Vagina (tissue), 2 donors: ENCODE results near the gene ARSJ. TPM values are rescaled to one million over a fixed set of nuclear protein-coding genes. Genes with fewer than 3 reads are reported as not detected.

Experiments used
- DNase-seq, 2 donors: peaks; one replicate each; pipeline ENCODE4 v3.0.0-alpha.2; 2017; ENCODE audit errors: extremely low spot score in 2 of 2
- H3K27ac ChIP-seq: fragments of 200-600 bp; sonication (generic); one replicate; pipeline ENCODE4 v1.5.1; 2019
- H3K27me3 ChIP-seq: fragments of 200-600 bp; sonication (generic); one replicate; pipeline ENCODE4 v1.5.1; 2019
- H3K36me3 ChIP-seq, 2 donors: fragments of 200-600 bp; sonication (generic); one replicate each; pipeline ENCODE4 v1.5.1; 2017 to 2019
- H3K4me1 ChIP-seq: fragments of 200-600 bp; sonication (generic); one replicate; pipeline ENCODE4 v1.5.1; 2019
- H3K4me3 ChIP-seq, 2 donors: fragments of 200-600 bp; sonication (generic); 1 replicate in 1 of 2; 2 replicates in 1 of 2; pipeline ENCODE4 v1.5.1; 2016 to 2019
- H3K9me3 ChIP-seq: fragments of 200-600 bp; sonication (generic); one replicate; pipeline ENCODE4 v1.5.1; 2019
- POLR2A ChIP-seq, 2 donors: fragments of 450-650 bp; IDR thresholded peaks; one replicate each; pipeline ENCODE4 v1.6.1; 2017; ENCODE audit warnings: antibody characterized with exemption in 2 of 2, mild to moderate bottlenecking in 2 of 2, moderate library complexity in 2 of 2
- POLR2AphosphoS5 ChIP-seq, 2 donors: sonication (generic); formaldehyde crosslinking; IDR thresholded peaks; one replicate each; pipeline ENCODE4 v1.9.0; 2017; ENCODE audit warnings: antibody characterized with exemption in 2 of 2, mild to moderate bottlenecking in 2 of 2, low read depth in 1 of 2; ENCODE audit not compliant: insufficient read depth in 1 of 2
- intact Hi-C: fragments of 100-400 bp; cut with DNase I; formaldehyde crosslinking; loops from one replicate; pipeline ENCODE4 v1.15.1; 2023
- total RNA-seq: library from RNA; depleted of rRNA; stranded (reverse); fragments of >200 nt; gene quantifications from one replicate; pipeline ENCODE4 v1.2.3, GENCODE V29; 2016
- TF ChIP-seq, protein P1 (sequence below), 3 experiments: fragments of 450-650 bp in 2 of 3; fragments of 200-600 bp in 1 of 3; sonication (generic) in 1 of 3; IDR thresholded peaks; one replicate each; pipeline ENCODE4 v1.5.1; 2017 to 2019; ENCODE audit warnings: antibody characterized with exemption in 3 of 3, mild to moderate bottlenecking in 2 of 3, moderate library complexity in 2 of 3

Gene ARSJ
- total RNA-seq, 1 donor from 2014 or later, result 5.4 TPM

DNA sequence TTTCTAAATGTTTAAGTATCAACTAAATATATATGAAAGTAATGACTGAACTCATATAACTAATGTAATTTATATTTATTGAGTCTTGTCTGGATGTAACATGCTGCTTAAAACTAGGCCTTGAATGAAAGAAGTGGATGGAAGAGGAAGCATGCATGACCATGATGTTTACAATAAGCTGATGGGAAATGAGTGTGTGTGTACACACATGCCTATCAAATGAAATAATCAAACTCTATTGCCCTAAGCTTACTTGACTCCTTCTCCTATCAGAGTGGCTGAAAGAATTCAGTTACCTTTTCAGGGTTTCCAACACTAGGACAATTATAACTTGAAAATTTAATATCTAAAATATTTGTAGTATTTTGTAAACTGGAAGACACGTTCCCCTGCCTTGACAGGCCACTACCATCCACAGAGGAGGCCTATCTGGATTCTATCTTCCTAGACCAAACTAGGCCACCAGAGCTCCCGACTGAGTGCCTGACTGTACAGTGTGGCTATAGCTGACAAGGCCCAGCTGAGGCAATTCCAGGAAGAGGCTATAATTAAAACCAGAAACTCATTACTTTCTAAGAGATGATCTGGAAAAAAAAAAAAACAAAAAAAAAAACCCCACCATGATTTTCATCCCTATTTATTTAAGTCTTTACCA is 7.6 kb downstream of the ARSJ start:
- Histone ChIP-seq H3K27me3 (no peaks in the 10 kb centered on the region), H3K4me1 (peaks cover 12% of the 10 kb centered on the region), H3K27ac (no peak overlapping the region), H3K9me3 (no peaks in the 10 kb centered on the region), H3K4me3 (no peak overlapping the region), H3K36me3 (no peaks in the 10 kb centered on the region)
- DNase-seq, result no peak
- intact Hi-C loops, result no loop called here
- TF ChIP-seq, protein P1, sequence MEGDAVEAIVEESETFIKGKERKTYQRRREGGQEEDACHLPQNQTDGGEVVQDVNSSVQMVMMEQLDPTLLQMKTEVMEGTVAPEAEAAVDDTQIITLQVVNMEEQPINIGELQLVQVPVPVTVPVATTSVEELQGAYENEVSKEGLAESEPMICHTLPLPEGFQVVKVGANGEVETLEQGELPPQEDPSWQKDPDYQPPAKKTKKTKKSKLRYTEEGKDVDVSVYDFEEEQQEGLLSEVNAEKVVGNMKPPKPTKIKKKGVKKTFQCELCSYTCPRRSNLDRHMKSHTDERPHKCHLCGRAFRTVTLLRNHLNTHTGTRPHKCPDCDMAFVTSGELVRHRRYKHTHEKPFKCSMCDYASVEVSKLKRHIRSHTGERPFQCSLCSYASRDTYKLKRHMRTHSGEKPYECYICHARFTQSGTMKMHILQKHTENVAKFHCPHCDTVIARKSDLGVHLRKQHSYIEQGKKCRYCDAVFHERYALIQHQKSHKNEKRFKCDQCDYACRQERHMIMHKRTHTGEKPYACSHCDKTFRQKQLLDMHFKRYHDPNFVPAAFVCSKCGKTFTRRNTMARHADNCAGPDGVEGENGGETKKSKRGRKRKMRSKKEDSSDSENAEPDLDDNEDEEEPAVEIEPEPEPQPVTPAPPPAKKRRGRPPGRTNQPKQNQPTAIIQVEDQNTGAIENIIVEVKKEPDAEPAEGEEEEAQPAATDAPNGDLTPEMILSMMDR (IDR thresholded peaks at IDR 0.05), result no peak
- TF ChIP-seq POLR2AphosphoS5 (IDR thresholded peaks at IDR 0.05; ENCODE audit: insufficient read depth in 1 of 2, low read depth in 1 of 2), result no peak
- TF ChIP-seq POLR2A (IDR thresholded peaks at IDR 0.05), result no peak

DNA sequence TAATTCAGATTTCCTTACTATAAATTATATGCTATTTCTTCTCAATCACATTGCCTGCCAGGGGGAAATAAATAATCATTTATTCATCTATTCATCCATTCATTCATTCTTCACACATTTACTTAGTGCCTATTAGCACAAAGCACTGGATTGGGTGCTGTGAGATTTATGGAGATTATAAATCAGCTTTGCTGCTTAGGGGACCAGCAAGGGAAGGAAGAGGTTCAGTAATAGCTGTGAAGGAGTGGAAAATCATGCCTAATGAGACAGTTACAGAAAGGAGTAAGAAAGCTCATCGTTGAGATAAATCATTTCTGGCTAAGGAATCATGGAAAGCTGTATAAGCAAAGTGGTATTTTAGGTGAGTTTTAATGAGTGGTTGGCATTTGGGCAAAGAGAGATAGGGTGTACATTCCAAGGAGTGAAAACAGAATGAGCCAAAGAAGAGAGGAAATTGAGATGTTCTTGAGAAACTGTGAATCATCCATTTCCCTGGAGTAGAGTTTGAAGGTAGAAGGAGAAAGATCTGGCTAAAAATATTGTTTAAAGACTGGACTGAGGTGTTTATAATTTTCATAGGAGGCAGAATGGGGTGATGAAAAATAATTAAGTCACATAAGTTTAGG is 9.6 kb downstream of the ARSJ start:
- intact Hi-C loops, result no loop called here
- Histone ChIP-seq H3K4me3 (no peak overlapping the region), H3K27me3 (no peaks in the 10 kb centered on the region), H3K27ac (no peak overlapping the region), H3K9me3 (no peaks in the 10 kb centered on the region), H3K4me1 (no peaks in the 10 kb centered on the region), H3K36me3 (no peaks in the 10 kb centered on the region)
- TF ChIP-seq, protein P1 (IDR thresholded peaks at IDR 0.05), result no peak
- no peak for TF ChIP-seq POLR2A (IDR thresholded peaks at IDR 0.05)
- no peak for TF ChIP-seq POLR2AphosphoS5 (IDR thresholded peaks at IDR 0.05; ENCODE audit: insufficient read depth in 1 of 2, low read depth in 1 of 2)
- DNase-seq, result no peak

DNA sequence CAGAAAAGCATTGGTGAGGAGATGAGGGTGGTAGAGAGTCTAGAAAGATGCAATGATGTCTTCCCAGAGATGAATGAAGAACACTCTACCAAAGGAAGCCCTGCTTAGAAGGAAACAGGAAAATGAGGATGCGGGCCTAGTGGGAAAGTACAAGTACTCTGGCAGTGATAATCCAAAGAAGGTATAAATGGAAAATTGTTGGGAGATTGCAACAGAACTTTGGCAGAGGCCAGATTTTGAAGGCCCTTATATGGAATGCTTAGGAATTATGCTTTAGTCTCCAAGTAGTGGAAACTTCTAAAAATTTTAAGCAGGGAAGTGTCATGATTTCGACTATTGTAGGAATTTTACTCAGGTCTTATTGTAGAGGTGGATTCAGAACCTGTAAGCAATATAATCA is 11.0 kb downstream of the ARSJ start:
- Histone ChIP-seq H3K27me3 (no peaks in the 10 kb centered on the region), H3K27ac (no peak overlapping the region), H3K9me3 (no peaks in the 10 kb centered on the region), H3K4me1 (no peaks in the 10 kb centered on the region), H3K36me3 (no peaks in the 10 kb centered on the region), H3K4me3 (no peak overlapping the region)
- intact Hi-C loops, result no loop called here
- TF ChIP-seq POLR2A (IDR thresholded peaks at IDR 0.05) (no peak), POLR2AphosphoS5 (IDR thresholded peaks at IDR 0.05; ENCODE audit: insufficient read depth in 1 of 2, low read depth in 1 of 2) (no peak)
- TF ChIP-seq, protein P1 (IDR thresholded peaks at IDR 0.05), result no peak
- DNase-seq, result no peak

DNA sequence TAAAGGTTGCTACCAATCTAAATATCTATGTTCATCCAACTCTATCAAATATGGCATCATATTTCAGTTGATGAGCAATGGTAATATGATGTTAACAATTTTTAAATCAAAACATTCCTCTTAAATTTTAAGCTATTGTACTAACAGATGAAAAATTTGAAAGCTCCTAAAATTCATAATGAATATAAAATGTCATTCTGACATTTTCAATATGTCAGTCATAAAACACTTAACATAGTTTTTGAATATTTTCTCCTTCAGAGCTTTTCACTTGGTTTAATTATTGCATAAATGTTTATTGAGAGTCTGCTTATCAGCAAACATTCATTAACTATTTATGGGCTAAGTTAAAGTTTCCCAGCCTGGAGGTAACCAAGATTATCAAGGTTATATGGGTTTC is 11.8 kb downstream of the ARSJ start:
- H3K27ac ChIP-seq, result no peak overlapping the region
- H3K27me3 ChIP-seq, result no peaks in the 10 kb centered on the region
- intact Hi-C loops, result no loop called here
- TF ChIP-seq POLR2A (IDR thresholded peaks at IDR 0.05), result no peak
- TF ChIP-seq POLR2AphosphoS5 (IDR thresholded peaks at IDR 0.05; ENCODE audit: insufficient read depth in 1 of 2, low read depth in 1 of 2), result no peak
- no peak overlapping the region for H3K4me3 ChIP-seq
- DNase-seq, result no peak
- no peaks in the 10 kb centered on the region for H3K4me1 ChIP-seq
- H3K9me3 ChIP-seq, result no peaks in the 10 kb centered on the region
- no peaks in the 10 kb centered on the region for H3K36me3 ChIP-seq

DNA sequence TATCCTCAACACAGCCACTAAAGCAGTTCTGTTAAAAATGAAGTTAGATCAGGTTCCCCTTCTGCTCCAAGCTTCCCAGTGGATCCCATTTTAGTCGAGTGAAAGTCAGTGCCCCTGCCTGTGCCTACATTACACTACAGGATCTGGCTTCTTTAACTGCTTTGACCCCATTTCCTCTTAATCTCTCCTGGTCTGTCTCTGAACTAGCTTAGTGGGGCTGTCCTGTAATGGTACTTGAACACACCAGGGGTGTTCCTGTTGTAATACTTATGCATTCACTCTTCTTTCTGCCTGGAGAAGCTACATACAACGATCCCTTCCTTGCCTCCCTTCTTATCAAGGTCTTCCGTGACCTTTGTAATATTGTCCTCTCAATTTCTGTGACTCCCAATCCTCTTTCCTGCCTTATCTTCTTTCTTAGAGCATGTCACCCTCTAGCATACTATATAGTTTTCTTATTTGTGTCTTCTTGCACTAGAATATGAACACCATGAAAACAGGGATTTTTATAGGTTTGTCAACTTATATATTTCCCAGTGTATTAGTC is 16.7 kb downstream of the ARSJ start:
- no peaks in the 10 kb centered on the region for H3K9me3 ChIP-seq
- no peak for DNase-seq
- no peak overlapping the region for H3K27ac ChIP-seq
- H3K4me1 ChIP-seq, result peaks cover 16% of the 10 kb centered on the region
- H3K4me3 ChIP-seq, result no peak overlapping the region
- no peaks in the 10 kb centered on the region for H3K27me3 ChIP-seq
- intact Hi-C loops, result no loop called here
- no peaks in the 10 kb centered on the region for H3K36me3 ChIP-seq
- TF ChIP-seq POLR2AphosphoS5 (IDR thresholded peaks at IDR 0.05; ENCODE audit: insufficient read depth in 1 of 2, low read depth in 1 of 2) (no peak), POLR2A (IDR thresholded peaks at IDR 0.05) (no peak)
- TF ChIP-seq, protein P1 (IDR thresholded peaks at IDR 0.05), result no peak
